LNCaP clone FGC (cell line): ENCODE data around the gene HELZ.

Source experiments
- DNase-seq: peaks from one replicate; pipeline ENCODE4 v3.0.0-alpha.2; 2011; ENCODE audit warnings: low read depth
- H3K4me3 ChIP-seq: 2 replicates; pipeline ENCODE4 v1.5.1; 2011; ENCODE audit warnings: mild to moderate bottlenecking, low read depth, low read length, control low read depth
- CTCF ChIP-seq: IDR thresholded peaks from 2 replicates; pipeline ENCODE4 v1.5.1; 2012; ENCODE audit warnings: mild to moderate bottlenecking; ENCODE audit not compliant: control insufficient read depth, insufficient read depth; ENCODE audit errors: extremely low read depth

HELZ gene

GRCh38 chr17:67055811-67056745 is 188.9 kb downstream of the HELZ start:
- TF ChIP-seq CTCF = no peak
- DNase-seq = no peak
- H3K4me3 ChIP-seq = no peak overlapping the region

- DNase-seq = no peak
- no peak overlapping the region for H3K4me3 ChIP-seq
- TF ChIP-seq CTCF = no peak
These were observed 190.0 kb downstream of the HELZ start for GRCh38 chr17:67055041-67055443.

- DNase-seq = no peak
- H3K4me3 ChIP-seq = no peak overlapping the region
- no peak for TF ChIP-seq CTCF
These were observed 190.4 kb downstream of the HELZ start for GRCh38 chr17:67054608-67055007.

GRCh38 chr17:67054011-67054591 is 190.9 kb downstream of the HELZ start:
- DNase-seq = no peak
- no peak overlapping the region for H3K4me3 ChIP-seq
- TF ChIP-seq CTCF = no peak

GRCh38 chr17:67053438-67054000 is 191.5 kb downstream of the HELZ start:
- H3K4me3 ChIP-seq = no peak overlapping the region
- no peak for DNase-seq
- TF ChIP-seq CTCF = no peak

- DNase-seq = no peak
- TF ChIP-seq CTCF = no peak
- no peak overlapping the region for H3K4me3 ChIP-seq
These were observed 192.1 kb downstream of the HELZ start for GRCh38 chr17:67052720-67053437.
